GM19043 (cell line): ENCODE measurements around the gene CD163.
A peak's percentile ranks its signal among the peaks of the same experiment; 100 is the strongest.
"Not testable (repeated sequence)": the region's sequence is repeated elsewhere in the genome, so short reads cannot be mapped to it uniquely, and the experiment has no call there.

Source experiments
- ATAC-seq: cut with Tn5 transposase; IDR thresholded peaks from one replicate; pipeline ENCODE4 v1.9.1; 2021; ENCODE audit warnings: low read depth; ENCODE audit not compliant: unreplicated experiment

The CD163 gene

DNA sequence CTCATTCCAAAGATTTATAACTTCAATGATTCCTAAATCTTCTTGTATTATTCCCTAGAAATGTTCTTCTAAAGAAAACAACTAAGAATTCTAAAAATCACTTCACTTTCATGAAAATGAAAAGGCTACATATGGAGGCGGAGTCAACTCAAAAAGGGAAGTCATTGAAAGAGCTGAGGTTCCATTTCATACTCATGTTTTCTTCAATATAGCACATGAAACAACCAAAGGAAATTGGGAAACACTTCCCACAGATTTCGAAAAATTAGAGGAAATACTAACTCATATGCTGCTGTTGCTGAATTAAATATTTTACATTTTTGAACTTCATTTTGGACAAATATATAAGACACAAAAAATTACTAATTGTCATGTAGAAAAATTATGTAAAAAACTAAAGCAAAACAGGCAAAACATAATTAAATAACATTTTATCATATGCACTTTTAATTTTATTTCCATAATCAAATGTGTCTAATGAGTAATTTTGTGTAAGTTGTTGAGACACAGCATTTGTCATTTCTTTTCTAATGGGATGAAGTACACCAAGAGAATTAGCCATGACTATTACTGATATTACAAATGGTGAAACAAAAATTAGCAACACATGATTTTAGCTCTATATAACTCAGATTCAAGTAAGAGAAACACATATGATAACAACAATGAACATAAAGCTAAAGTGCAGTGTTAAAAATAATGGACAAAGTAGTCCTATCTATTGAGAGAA, at the start of gene CD163:
CD163 (minus strand) TSS at position 92 of the 730 bp plus-strand sequence; CDS start at position 5, 87 bp downstream.
- ATAC-seq = no peak

DNA sequence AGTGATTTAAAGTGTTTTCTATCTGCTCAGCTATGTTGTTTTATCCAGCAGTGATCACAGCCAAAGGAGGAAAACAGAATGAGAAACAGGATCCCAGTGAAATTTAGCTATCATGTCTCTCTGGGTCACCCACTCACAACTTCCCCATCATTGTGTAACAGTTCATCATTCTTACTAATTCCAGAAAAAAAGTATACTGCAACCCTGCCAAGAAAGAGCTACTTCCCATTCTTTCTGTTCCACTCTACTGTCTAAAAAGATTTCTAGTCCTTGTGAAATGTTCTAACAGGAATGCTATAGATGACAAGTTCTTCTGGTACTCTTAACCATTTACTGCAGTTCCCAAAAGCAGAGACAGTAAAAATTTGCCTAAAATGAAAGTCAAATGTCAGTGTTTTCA, 39.2 kb upstream of the CD163 start:
- ATAC-seq = no peak

DNA sequence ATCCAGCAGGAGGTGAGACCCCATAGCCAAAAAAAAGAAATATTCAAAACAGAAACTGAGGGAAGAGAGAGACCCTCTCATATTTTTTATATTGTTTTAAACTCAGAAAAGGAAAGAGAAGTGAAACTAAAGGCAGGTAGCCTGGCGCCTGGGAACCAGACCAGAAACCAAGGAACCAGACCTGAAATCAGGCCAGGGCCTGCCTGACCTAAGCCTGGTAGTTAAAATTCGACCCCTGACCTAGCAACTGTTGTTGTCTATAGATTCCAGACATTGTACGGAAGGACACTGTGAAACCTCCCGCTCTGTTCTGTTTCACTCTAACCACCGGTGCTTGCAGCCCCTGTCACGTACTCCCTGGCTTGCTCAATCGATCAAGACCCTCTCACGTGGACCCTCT, 38.5 kb upstream of the CD163 start:
- no peak for ATAC-seq

DNA sequence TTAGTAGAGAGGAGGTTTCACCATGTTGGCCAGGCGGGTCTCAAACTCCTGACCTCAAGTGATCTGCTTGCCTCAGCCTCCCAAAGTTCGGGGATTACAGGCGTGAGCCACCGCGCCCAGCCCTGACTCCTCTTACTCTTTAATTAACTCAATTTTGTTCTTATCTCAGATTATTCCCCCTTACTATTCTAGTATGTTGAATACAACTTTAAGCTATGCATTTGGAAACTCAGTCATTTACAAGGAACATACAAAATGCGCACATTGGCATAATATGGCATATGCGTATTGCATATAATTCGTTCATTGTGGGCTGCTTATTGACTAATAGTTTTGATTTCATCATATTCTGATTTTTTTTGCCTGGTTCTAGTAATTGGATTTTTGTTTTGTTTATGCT, 10.8 kb upstream of the CD163 start:
- ATAC-seq = no peak

DNA sequence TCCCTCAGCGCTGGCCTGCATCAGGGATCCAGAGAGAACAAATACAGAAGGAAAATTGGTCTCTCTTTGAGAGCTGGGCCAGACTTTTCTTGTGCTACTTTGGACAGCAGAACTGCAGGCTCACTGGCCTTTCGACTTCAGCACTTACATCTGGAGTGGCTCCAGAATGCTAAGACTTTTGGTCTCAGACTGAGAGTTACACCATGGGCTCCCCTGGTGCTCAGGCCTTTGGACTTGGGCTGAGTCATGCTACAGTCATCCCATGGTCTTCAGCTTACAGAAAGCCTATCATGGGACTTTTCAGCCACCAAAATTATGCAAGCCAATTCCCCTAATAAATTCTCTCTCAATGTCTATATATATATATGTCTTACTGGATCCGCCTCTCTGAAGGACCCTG, 9.0 kb upstream of the CD163 start:
- no peak for ATAC-seq

DNA sequence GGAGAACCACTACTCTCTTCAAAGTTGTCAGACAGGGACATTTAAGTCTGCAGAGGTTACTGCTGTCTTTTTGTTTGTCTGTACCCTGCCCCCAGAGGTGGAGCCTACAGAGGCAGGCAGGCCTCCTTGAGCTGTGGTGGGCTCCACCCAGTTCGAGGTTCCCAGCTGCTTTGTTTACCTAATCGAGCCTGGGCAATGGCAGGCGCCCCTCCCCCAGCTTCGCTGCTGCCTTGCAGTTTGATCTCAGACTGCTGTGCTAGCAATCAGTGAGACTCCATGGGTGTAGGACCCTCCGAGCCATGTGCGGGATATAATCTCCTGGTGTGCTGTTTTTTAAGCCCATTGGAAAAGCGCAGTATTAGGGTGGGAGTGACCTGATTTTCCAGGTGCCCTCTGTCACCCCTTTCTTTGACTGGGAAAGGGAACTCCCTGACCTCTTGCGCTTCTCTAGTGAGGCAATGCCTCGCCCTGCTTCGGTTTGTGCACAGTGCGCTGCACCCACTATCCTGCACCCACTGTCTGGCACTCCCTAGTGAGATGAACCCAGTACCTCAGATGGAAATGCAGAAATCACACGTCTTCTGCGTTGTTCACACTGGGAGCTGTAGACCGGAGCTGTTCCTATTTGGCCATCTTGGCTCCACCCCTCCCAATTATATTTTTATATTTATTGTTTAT, 6.4 kb upstream of the CD163 start:
- not testable (repeated sequence) for ATAC-seq

DNA sequence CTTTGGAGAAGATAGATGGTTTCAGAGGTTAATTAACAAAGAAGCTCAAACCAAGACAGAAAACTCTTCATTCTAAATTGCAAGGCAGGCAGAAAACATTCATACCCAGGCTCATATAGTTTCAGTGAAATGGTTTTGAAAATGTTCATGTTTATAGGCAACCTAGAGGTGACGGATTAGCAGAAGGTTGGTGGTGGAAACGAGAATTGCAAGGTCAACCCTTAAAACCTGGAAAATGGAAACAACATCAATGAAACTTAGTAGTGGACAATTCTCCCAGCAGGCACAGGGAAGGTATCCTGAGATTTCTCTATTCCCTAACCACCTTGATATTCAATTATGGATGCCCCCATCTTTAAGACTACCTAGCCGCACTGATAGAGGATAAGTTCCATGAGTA, 965 bp downstream of the CD163 start:
- no peak for ATAC-seq

DNA sequence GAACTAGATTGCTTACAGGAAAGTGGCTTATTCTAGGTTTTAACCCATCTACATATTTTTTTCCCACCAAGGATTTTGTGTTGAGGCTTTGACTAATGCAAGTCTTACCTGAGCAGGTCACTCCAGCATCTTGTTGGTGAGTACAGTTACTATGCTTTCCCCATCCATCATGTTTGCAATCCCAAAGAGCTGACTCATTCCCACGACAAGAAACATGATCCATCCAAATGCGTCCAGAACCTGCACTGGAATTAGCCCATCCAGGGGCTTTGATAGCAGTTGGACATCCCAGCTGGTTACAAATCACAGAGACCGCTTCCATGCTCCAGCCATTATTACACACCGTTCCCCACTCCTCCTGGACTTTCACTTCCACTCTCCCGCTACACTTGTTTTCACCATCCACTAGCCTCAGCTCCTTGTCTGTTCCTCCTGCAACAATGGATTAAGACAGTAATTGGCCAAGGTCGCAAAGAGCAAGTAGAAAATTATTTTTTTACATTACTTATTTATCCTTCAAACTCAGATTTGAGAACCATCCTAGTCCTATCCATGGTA, 2.5 kb downstream of the CD163 start:
- ATAC-seq = no peak

DNA sequence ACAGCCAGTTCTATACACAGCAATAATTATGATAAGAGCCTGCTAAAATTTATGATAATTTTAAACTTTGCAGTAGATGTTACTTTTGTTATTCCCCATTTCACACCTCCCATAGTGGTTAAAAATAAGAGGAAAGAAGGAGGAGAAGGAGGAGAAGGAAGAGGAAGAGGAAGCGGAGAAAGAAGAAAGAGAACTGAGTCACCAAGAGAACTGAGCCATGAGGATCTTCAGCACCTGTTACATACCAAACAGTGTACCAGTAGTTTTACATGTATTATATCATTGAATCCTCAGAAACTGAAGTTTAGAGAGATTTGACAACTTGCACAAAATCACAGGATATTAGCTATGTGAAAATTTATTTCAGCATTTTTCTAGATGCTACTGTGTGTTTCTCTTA, 3.9 kb downstream of the CD163 start:
- ATAC-seq = no peak

DNA sequence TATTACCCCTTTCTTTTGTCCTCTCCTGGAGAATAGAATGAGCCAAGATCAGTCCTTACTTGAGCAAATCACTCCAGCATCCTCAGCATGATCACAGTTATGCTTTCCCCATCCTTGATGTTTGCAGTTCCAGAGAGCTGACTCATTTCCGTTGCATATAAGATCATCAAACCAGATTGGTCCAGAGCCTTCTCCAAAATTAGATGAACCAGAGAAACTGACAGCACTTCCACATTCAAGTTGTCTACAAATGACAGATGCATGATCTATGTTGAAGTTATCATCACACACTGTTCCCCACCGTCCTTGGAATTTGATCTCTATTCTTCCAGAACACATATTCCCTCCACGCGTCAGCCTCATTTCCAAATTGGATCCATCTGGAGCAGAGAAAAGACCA, 4.8 kb downstream of the CD163 start:
- ATAC-seq = no peak

DNA sequence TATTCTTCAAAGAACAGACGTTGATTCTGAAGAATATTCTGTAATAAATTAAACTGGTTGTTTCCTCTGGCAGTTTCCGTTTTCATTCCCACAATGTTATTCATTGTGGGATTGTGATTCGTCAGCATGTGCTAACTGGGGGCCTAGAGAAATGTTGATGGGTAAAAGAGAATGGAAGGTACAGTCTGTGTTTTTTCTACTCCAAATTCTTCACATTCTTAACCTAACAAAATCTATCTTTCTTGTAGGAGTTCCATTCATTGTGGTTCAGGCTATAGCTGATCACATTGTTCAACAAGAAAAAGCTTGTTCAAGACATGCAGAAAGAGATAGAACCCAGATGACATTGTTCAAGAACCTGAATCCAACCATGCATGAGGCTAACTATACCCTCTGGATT, 5.9 kb downstream of the CD163 start:
- ATAC-seq = no peak

DNA sequence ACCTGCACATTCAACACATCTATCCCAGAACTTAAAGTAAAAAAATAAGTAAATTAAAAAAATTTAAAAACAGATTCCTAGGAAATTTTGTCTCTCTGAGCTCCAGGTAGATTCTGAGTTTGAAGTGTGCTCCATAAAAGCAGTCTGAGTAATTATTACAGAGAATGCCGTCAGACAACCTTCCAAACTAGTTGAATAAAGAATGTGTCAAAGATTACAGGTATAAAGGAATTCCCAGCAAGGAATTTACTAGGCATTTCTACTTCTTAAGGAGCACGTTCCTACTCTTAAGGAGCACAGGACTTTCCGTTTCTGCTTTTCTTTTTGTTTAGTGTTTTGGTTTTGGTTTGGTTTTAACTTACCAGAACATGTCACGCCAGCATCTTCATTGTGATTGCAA, 7.1 kb downstream of the CD163 start:
- ATAC-seq = no peak

DNA sequence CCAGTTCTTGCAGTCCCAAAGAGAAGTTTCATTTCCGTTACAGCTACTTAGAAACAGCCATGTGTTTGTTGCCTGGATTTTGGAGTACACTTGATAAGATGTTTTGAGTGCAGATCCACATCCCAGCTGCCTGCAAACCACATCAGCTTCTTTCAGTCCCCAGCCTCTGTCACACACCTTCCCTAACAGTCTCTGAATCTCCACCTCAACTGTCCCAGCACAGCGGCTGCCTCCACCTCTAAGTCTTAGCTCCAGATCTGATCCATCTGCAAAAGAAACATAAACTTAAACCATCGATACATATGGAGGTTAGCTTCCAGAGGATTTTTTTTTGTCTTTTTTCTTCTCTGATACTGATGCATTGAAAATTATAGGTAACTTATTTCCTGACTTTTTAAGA, 8.4 kb downstream of the CD163 start:
- no peak for ATAC-seq

DNA sequence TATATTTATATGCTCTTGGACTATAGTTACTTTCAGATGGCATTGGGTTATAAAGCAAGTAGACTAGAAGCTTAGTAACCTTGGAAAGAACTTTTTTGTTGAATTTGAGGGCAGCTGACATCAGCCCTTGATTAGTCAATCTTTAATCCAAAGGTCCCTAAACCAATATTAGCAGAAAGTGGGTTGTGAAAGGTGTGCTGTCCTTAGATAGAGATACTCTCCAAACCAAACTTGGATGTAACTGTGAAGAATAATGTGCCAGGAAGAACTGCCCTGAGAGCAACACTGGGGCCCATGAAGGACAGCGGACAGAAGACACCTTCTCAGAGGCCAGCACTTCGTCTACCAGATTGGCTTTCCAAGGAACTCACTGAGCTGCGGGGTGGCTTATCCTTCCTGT, 10.6 kb downstream of the CD163 start:
- no peak for ATAC-seq

DNA sequence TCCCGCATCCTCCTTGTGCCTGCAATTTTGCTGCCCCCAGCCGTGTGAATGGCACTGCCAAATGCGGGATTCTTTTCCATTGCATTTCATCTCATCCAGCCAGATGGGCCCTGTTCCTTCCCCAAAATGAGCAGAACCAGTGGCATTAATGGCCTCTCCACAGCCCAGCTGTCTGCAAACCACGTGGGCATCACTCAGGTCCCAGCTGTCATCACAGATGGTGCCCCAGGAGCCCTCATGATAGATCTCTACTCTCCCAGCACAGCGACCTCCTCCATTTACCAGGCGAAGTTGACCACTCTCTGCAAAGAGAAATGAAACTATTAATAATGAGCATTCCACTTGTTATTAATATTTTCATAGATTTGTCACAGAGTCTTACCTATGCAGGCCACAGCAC, 17.1 kb downstream of the CD163 start:
- ATAC-seq = no peak

DNA sequence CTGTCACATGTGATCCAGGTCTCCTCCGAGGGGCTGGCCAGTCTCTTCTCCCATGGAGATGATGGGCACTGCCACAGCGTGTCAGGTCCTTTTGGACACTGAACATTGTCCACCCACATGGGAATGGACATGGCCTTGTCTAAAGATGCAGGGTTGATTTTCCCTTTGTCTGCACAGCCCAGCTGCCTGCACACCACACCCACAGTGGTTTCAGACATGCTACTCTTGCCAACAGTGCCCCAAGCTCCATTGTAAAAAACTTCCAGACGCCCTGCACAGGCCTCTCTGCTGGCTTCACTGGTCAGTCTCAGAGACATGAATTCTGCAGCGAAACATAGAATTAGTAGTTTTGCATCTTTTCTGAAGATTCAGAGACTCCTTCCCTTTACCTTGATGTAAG, 18.5 kb downstream of the CD163 start:
- no peak for ATAC-seq

DNA sequence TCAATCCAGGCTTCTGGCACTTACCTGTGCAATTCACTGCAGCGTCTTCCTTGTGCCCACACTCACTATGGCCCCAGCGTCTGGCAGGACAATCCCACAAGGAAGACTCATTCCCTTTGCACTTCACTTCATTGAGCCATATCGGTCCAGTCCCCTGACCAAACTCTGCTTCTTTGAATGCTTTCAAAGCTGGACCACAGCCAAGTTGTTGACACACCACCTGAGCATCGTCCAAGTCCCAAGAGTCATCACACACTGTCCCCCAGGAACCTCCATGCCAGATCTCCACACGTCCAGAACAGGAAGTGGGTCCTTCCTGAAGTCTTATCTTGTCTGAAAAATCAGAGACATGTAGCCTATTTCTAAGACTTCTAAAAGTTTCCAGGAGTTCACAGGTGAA, 20.2 kb downstream of the CD163 start:
- ATAC-seq = no peak

DNA sequence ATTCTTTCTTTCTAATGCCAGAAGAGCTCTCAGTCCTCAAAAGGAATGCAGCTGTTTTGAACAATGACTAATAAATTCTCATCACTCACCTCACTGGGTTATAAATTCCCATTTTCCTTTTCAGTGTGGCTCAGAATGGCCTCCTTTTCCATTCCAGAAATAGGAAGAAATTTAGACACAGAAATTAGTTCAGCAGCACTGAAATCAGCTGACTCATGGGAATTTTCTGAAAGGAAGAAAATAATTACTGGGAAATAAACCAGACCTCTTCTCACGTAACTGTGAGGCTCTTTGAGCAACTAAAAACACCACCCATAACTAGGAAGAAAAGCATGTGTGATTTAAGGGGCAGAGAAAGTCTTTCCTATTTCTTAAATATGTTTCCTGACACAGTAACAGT, 23.8 kb downstream of the CD163 start:
- ATAC-seq = no peak

DNA sequence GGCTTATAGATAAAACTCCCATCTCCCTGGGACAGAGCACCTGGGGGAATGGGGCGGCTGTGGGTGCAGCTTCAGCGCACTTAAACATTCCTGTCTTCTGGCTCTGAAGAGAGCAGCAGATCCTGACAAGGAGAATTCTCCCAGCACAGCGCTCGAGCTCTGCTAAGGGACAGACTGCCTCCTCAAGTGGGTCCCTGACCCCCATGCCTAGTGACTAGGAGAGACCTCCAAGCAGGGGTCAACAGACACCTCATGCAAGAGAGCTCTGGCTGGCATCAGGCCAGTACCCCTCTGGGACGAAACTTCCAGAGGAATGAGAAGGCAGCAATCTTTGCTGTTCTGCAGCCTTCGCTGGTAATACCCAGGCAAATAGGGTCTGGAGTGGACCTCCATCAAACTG, 31.5 kb downstream of the CD163 start:
- ATAC-seq = no peak

DNA sequence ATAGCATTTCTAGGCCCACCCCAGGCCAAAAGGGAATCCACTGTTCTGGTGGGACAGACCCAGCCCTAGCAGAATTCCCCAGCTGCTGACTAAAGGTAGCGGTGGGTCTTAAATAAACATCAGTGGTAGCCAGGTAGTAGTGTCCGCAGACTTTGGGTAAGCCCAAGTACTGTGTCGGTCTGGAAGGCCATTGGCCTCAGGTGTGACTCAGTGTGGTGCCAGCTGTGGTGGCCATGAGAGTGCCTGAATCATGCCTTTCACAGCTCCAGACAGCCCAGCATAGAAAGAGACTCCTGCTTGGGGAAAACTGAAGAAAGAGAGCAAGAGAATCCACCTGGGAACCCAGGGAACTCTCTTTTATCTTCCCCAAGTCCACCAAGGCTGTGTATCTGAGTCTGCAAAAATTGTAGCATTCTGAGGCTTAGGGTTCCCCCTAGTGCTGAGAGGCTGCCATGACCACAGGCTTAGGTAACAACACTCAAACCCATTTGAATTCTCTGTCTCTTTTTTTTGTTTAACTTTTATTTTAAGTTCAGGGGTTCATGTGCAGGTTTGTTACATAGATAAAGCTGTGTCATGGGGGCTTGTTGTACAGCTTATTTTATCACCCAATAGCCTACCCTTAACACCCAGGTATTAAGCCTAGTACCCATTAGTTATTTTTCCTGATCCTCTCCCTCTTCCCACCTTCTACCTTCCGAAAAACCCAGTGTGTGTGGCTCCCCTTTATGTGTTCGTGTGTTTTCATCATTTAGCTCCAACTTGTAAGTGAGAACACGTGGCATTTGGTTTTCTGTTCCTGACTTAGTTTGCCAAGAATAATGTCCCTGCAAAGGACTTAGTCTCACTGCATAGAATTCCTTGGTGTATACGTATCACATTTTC, 43.0 kb downstream of the CD163 start:
- peak; percentile 75 for ATAC-seq

DNA sequence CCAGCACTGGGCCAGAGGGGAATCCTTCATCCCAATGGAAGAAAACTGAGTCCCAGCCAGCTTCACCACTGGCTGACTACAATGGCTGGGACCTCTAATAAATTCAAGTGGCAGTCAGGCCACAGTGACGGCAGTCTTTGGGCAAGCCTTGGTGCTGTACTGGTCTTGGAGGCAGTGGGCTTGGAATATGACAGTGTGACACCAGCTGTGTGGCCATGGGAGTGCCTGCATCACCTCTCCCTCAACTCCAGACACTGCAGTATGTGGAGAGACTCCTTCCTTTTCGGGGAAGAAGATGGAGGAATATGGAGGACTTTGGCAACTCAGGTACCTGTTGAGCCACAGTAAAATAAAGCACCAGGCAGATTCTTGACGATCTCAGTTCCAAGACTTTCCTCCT, 43.6 kb downstream of the CD163 start:
- ATAC-seq = no peak
